Astrocyte of the spinal cord (primary cell): Measurements from ENCODE around the gene GPX7.

ENCODE experiments used
- DNase-seq: peaks from one replicate; pipeline ENCODE4 v3.0.0; 2011; ENCODE audit warnings: low read depth, low spot score
- H3K4me3 ChIP-seq: 2 replicates; pipeline ENCODE4 v1.5.1; 2011; ENCODE audit warnings: low read depth, mild to moderate bottlenecking, low read length, moderate library complexity
- CTCF ChIP-seq: IDR thresholded peaks from 2 replicates; pipeline ENCODE4 v1.5.1; 2012; ENCODE audit warnings: low read depth, mild to moderate bottlenecking, low read length, inconsistent platforms
- in situ Hi-C: cut with HindIII; loops from 2 replicates; pipeline ENCODE4 v1.10.0; 2017; ENCODE audit warnings: low sequenced_read_pairs

The GPX7 gene

GRCh38 chr1:52602856-52603600 is 857 bp downstream of the GPX7 start:
- DNase-seq, result peak; percentile 29

DNA sequence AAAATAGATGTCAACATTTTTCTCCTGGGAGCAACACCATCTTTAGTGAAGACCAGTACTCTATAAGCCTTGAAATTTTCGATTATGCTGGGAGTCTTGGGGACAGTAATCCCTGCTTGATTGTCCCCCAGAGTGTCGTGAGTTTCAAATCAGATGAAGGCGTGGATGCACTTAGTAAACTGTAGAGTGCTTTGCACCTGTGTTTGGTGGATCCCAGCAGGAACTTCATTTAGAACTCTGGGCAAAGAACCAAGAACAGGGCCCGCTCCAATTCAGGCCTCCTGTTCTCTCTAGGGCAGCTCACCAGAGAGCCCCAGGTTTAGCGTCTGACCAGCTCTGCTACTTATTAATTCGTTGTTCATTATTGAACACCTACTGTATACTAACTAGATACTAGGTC is 1.5 kb downstream of the GPX7 start:
- DNase-seq, result no peak
- no peak overlapping the region for H3K4me3 ChIP-seq
- no peak for TF ChIP-seq CTCF
- in situ Hi-C loops, result no loop called here

More at GRCh38 chr1:52602856-52603600, 857 bp downstream of the GPX7 start:
- in situ Hi-C loops, result no loop called here
- TF ChIP-seq CTCF, result no peak
- H3K4me3 ChIP-seq, result peak overlapping the region; percentile 44

DNA sequence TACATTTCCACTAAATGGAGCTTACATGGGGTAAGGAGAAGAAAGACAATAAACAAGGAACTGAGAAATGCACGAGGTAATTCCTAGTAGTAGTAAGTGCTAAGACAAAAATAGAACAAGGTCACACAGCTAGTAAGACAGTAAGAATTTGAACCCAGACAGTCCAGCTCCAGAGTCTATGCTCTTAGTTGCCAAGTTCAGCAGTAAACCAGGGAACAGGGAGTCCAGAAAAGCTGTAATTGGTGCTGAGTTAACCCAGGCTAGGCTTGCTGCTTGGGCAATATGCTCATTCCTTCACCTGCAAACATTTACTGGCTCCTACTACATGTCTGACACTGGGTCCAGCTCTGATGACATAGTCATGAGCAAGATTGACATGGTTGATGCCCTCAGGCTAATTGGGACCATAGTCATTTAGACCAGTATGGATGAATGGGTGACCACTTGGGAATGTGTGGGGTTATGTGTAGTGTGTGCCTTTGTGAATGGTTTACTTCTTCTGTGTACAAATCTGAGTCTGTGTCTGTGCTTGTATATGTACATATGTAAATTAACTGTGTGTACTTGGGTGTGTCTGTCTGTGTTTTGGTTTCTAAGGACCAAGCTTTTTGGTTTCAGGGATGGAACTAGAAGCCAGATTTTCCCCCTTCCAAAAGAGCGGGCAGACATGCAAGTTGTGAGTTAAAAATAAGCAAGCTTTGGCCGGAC is 2.0 kb downstream of the GPX7 start:
- DNase-seq, result no peak
- TF ChIP-seq CTCF, result no peak
- H3K4me3 ChIP-seq, result no peak overlapping the region
- in situ Hi-C loops, result no loop called here

GRCh38 chr1:52613636-52614373 is 11.6 kb downstream of the GPX7 start:
- no peak for DNase-seq
- no peak overlapping the region for H3K4me3 ChIP-seq
- in situ Hi-C loops, result no loop called here
- TF ChIP-seq CTCF, result no peak

GRCh38 chr1:52614671-52615070 is 12.5 kb downstream of the GPX7 start:
- in situ Hi-C loops, result no loop called here
- DNase-seq, result no peak
- H3K4me3 ChIP-seq, result no peak overlapping the region
- no peak for TF ChIP-seq CTCF

DNA sequence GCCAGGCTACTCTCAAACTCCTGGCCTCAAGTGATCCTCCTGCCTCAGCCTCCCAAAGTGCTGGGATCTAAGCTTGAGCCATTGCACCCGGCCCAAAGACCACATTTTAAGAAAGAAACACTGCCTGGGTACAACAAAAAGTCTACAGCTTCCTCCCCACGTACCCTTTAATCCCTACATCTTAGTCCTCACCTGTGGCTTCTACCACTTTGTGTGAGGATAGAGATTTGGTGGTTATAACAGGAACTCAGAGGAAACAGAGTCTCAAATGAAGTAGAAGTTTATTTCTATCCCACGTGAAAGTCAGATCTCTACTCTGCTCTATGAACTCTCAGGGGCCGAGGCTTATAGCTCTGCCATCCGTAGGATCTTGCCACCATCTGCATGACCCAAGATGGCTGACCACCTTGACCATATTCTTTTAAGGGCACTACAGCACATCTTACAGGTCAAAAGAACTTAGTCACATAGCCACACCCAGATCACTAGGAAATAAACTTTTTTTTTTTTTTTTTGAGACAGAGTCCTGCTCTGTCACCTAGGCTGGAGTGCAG is 13.4 kb downstream of the GPX7 start:
- in situ Hi-C loops, result no loop called here
- H3K4me3 ChIP-seq, result no peak overlapping the region
- no peak for TF ChIP-seq CTCF
- no peak for DNase-seq
